NCI-H187 (cell line): Measurements from ENCODE around the gene SLC22A1.
"Not testable (repeated sequence)": the region's sequence is repeated elsewhere in the genome, so short reads cannot be mapped to it uniquely, and the experiment has no call there.

Source experiments
- DNase-seq, 2 experiments: peaks; one replicate each; lab custom pipeline; 2025; lab: John Stamatoyannopoulos, UW

The SLC22A1 gene

GRCh38 chr6:160121558-160121957, at the start of gene SLC22A1:
Gene SLC22A1 (plus strand): TSS chr6:160121815. CDS start chr6:160121936, 121 bp downstream.
- no peak for DNase-seq

- no peak for DNase-seq
Measured at GRCh38 chr6:160073272-160073671, 48.3 kb upstream of the SLC22A1 start.

- no peak for DNase-seq
Measured at GRCh38 chr6:160076009-160076408, 45.6 kb upstream of the SLC22A1 start.

- no peak for DNase-seq
Measured at GRCh38 chr6:160077024-160077423, 44.6 kb upstream of the SLC22A1 start.

GRCh38 chr6:160077526-160077925, 44.1 kb upstream of the SLC22A1 start:
- no peak for DNase-seq

GRCh38 chr6:160078883-160079685, 42.5 kb upstream of the SLC22A1 start:
- DNase-seq = no peak

GRCh38 chr6:160079686-160080043, 42.0 kb upstream of the SLC22A1 start:
- no peak for DNase-seq

- DNase-seq = no peak
Measured at GRCh38 chr6:160080097-160080496, 41.5 kb upstream of the SLC22A1 start.

- DNase-seq = no peak
Measured at GRCh38 chr6:160081398-160081797, 40.2 kb upstream of the SLC22A1 start.

- no peak for DNase-seq
Measured at GRCh38 chr6:160082627-160083026, 39.0 kb upstream of the SLC22A1 start.

- DNase-seq = no peak
Measured at GRCh38 chr6:160084198-160084776, 37.3 kb upstream of the SLC22A1 start.

GRCh38 chr6:160085226-160085625, 36.4 kb upstream of the SLC22A1 start:
- no peak for DNase-seq

- no peak for DNase-seq
Measured at GRCh38 chr6:160085713-160086505, 35.7 kb upstream of the SLC22A1 start.

GRCh38 chr6:160086754-160087153, 34.9 kb upstream of the SLC22A1 start:
- DNase-seq = no peak

- DNase-seq = no peak
Measured at GRCh38 chr6:160088069-160088783, 33.4 kb upstream of the SLC22A1 start.

- no peak for DNase-seq
Measured at GRCh38 chr6:160088784-160089533, 32.7 kb upstream of the SLC22A1 start.

- DNase-seq = no peak
Measured at GRCh38 chr6:160089534-160089897, 32.1 kb upstream of the SLC22A1 start.

GRCh38 chr6:160090442-160091239, 31.0 kb upstream of the SLC22A1 start:
- DNase-seq = not testable (repeated sequence)

- not testable (repeated sequence) for DNase-seq
Measured at GRCh38 chr6:160092176-160092575, 29.4 kb upstream of the SLC22A1 start.

- DNase-seq = no peak
Measured at GRCh38 chr6:160092602-160093001, 29.0 kb upstream of the SLC22A1 start.

- no peak for DNase-seq
Measured at GRCh38 chr6:160093061-160093460, 28.6 kb upstream of the SLC22A1 start.
